ENCODE measurements around the gene FRMD4B.

The FRMD4B gene

GRCh38 chr3:69364354-69364753 is 21.5 kb downstream of the FRMD4B start:
- no peak for DNase-seq (ENCODE audit: low spot score)

GRCh38 chr3:69360690-69361089 is 25.2 kb downstream of the FRMD4B start:
- no peak for DNase-seq (ENCODE audit: low spot score)

- DNase-seq (ENCODE audit: low spot score), result no peak
Observed at GRCh38 chr3:69359916-69360315, 26.0 kb downstream of the FRMD4B start.

- no peak for DNase-seq (ENCODE audit: low spot score)
Observed at GRCh38 chr3:69359339-69359893, 26.5 kb downstream of the FRMD4B start.

GRCh38 chr3:69357196-69357595 is 28.7 kb downstream of the FRMD4B start:
- DNase-seq (ENCODE audit: low spot score), result no peak

- DNase-seq (ENCODE audit: low spot score), result no peak
Observed at GRCh38 chr3:69354948-69355347, 30.9 kb downstream of the FRMD4B start.

GRCh38 chr3:69353503-69353902 is 32.4 kb downstream of the FRMD4B start:
- DNase-seq (ENCODE audit: low spot score), result no peak

GRCh38 chr3:69353088-69353478 is 32.8 kb downstream of the FRMD4B start:
- no peak for DNase-seq (ENCODE audit: low spot score)

GRCh38 chr3:69352305-69353087 is 33.4 kb downstream of the FRMD4B start:
- DNase-seq (ENCODE audit: low spot score), result no peak

GRCh38 chr3:69343875-69344274 is 42.0 kb downstream of the FRMD4B start:
- no peak for DNase-seq (ENCODE audit: low spot score)

- DNase-seq (ENCODE audit: low spot score), result no peak
Observed at GRCh38 chr3:69342074-69342473, 43.8 kb downstream of the FRMD4B start.

- DNase-seq (ENCODE audit: low spot score), result no peak
Observed at GRCh38 chr3:69339760-69340159, 46.1 kb downstream of the FRMD4B start.

- no peak for DNase-seq (ENCODE audit: low spot score)
Observed at GRCh38 chr3:69338911-69339310, 47.0 kb downstream of the FRMD4B start.

GRCh38 chr3:69332934-69333333 is 53.0 kb downstream of the FRMD4B start:
- no peak for DNase-seq (ENCODE audit: low spot score)

- no peak for DNase-seq (ENCODE audit: low spot score)
Observed at GRCh38 chr3:69330891-69331400, 54.9 kb downstream of the FRMD4B start.

GRCh38 chr3:69329892-69330291 is 56.0 kb downstream of the FRMD4B start:
- no peak for DNase-seq (ENCODE audit: low spot score)

GRCh38 chr3:69328963-69329302 is 57.0 kb downstream of the FRMD4B start:
- DNase-seq (ENCODE audit: low spot score), result no peak

- no peak for DNase-seq (ENCODE audit: low spot score)
Observed at GRCh38 chr3:69328103-69328962, 57.6 kb downstream of the FRMD4B start.

- DNase-seq (ENCODE audit: low spot score), result no peak
Observed at GRCh38 chr3:69326855-69327300, 59.0 kb downstream of the FRMD4B start.

- DNase-seq (ENCODE audit: low spot score), result no peak
Observed at GRCh38 chr3:69325151-69325550, 60.7 kb downstream of the FRMD4B start.

GRCh38 chr3:69324362-69325025 is 61.4 kb downstream of the FRMD4B start:
- DNase-seq (ENCODE audit: low spot score), result no peak

- DNase-seq (ENCODE audit: low spot score), result no peak
Observed at GRCh38 chr3:69323941-69324340, 61.9 kb downstream of the FRMD4B start.

Data from iPS-NIHi11 (cell line).